NCI-H446 (cell line): Measurements from ENCODE around the gene STAB2.

ENCODE experiments used
- DNase-seq, 2 experiments: peaks; one replicate each; lab custom pipeline; 2025; lab: John Stamatoyannopoulos, UW

STAB2 gene

DNA sequence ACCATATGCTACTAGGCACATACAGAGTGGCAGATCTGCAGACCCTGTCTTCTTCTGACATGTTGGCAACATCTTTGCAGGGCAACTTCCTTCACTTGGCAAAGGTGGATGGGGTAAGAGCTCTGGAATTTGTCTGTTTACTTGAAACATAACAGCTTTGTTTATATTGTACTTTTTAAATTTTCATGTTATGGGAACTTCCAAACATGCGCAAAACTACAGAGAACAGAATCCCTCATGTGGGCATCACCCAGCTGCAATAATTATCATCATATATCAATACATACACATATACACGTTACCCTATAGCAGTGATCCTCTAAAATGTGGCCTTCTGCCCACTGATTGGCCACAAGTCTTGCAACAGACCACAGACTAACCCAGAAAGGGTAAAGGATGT lies 103.4 kb downstream of the STAB2 start:
- DNase-seq, result no peak

- DNase-seq, result no peak
These were observed 104.0 kb downstream of the STAB2 start for GRCh38 chr12:103691063-103691462.

GRCh38 chr12:103696101-103696500 lies 109.0 kb downstream of the STAB2 start:
- no peak for DNase-seq

- DNase-seq, result no peak
These were observed 111.1 kb downstream of the STAB2 start for GRCh38 chr12:103697971-103698751.

DNA sequence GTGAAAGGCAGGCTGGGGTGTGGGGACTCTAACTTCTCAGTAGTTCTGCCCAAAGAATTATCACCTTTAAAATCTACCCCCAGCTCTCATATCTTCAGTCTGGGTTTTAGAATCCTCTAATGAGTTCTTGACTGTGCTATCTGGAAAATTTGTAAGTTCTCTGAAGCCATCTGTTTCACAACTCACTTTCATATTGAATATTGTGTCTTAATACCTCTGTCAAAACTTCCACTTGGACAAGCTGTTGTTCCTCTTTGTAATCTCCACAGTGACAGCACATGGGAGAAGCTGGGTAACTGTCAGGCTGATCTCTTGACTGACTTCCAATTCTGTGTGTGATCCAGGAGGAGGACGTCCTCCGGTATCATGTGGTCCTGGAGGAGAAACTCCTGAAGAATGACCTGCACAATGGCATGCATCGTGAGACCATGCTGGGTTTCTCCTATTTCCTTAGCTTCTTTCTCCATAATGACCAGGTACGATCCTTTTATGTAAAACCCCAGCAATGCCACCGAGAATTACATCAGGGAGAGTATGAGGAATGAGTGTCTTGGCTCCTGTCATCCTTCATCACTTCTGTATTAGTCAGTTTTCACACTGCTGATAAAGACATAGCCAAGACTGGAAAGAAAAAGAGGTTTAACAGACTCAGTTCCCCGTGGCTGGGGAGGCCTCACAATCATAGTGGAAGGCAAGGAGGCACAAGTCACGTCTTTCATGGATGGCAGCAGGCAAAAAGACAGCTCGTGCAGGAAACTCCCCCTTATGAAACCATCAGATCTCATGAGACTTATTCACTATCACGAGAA lies 111.9 kb downstream of the STAB2 start:
- DNase-seq, result no peak

DNA sequence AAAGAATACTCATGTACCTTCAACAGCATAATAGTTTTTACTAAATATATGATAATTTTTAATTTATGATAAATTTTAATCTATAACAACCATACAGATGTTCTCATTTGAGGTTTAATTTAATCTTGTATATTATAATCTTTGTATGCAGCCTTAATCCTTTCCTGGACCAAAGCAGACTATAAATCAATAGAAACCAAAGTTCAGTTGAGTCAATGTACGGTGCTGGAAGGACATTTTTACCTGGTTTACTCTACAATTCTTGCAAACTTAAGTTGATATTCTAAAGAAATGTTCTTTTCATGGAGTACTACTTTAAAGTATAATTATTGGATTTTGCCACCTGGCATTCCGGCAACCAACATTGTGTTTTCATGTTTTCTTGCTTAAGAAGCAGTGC lies 118.0 kb downstream of the STAB2 start:
- no peak for DNase-seq

- no peak for DNase-seq
These were observed 118.9 kb downstream of the STAB2 start for GRCh38 chr12:103705927-103706326.

GRCh38 chr12:103707446-103707845 lies 120.4 kb downstream of the STAB2 start:
- DNase-seq, result no peak

- DNase-seq, result no peak
These were observed 123.5 kb downstream of the STAB2 start for GRCh38 chr12:103710544-103710943.

DNA sequence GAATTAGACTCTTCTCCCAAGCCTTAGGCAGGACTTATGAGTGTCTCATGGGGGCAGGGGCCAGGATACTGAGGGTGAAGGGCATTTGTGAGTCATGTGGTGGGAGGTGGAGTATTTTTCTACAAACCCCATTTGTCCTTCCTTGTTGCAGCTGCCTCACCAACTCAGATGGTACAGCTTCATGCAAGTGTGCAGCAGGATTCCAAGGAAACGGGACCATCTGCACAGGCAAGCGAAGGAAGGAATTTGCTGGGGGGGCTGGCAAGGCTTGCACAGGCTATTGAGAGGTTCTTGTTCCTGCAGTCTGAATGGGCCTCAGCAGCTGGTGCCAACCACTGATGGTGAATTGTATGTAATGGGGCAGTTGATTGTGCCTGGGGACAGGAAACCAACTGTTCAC lies 125.1 kb downstream of the STAB2 start:
- peak in 1 of 2 experiments; percentile 28 for DNase-seq

DNA sequence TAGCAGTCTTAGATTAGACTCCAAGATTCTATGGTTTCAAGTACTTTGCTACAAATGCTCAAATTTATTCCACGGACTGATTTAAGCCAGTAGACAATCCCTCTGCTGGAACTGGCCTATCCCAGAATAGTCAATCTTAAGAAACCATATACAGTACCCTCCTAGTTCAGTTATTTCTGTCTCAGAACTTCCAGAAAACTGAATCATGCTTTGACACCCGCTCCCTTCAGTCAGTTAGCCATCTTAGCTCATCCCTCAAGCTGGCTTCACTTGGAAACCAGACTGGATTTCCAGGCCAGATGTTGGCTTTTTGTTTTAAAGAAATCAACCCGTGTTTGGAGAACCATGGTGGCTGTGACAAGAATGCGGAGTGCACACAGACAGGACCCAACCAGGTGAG lies 128.4 kb downstream of the STAB2 start:
- DNase-seq, result no peak

- DNase-seq, result no peak
These were observed 129.6 kb downstream of the STAB2 start for GRCh38 chr12:103716517-103717196.

- no peak for DNase-seq
These were observed 138.3 kb downstream of the STAB2 start for GRCh38 chr12:103725398-103725797.

- no peak for DNase-seq
These were observed 140.6 kb downstream of the STAB2 start for GRCh38 chr12:103727638-103728037.

GRCh38 chr12:103728323-103728722 lies 141.2 kb downstream of the STAB2 start:
- DNase-seq, result no peak

- no peak for DNase-seq
These were observed 142.4 kb downstream of the STAB2 start for GRCh38 chr12:103729499-103729898.

GRCh38 chr12:103731539-103731938 lies 144.5 kb downstream of the STAB2 start:
- DNase-seq, result no peak

DNA sequence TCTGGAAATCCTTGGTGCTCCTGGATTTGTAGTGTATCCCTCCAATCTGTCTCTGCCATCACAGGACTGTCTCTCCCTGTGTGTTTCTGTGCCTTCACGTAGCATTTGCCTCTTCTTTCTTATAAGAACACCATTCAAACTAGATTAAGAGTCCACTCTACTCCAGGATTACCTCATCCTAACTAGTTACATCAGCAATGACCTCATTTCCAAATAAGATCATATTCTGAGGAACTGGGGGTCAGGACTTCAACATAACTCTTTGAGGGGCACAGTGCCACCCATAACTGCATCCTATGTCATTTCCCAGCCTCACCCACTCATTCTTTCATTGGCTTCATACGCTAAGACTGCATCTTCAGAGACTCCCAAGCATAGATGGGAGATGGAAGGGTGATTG lies 147.8 kb downstream of the STAB2 start:
- no peak for DNase-seq

GRCh38 chr12:103735291-103735690 lies 148.2 kb downstream of the STAB2 start:
- no peak for DNase-seq

- DNase-seq, result no peak
These were observed 149.5 kb downstream of the STAB2 start for GRCh38 chr12:103736572-103736971.

DNA sequence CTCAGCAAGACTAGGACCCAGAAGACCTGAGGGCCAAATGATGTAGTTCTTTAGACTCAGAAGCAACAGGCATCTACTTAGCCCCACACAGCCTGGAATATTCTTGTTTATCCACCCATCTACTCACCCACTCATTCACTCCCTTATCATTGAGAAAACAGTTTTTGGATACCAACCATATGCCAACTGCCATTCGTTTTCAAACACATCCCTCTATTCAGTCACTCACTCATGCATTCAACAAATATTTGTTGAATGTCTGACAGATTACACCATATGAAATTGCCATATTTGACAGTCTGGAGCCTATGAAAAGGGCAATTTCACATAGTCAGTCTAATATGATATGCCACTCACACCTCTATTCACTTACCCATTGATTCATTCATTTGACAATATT lies 150.8 kb downstream of the STAB2 start:
- no peak for DNase-seq

DNA sequence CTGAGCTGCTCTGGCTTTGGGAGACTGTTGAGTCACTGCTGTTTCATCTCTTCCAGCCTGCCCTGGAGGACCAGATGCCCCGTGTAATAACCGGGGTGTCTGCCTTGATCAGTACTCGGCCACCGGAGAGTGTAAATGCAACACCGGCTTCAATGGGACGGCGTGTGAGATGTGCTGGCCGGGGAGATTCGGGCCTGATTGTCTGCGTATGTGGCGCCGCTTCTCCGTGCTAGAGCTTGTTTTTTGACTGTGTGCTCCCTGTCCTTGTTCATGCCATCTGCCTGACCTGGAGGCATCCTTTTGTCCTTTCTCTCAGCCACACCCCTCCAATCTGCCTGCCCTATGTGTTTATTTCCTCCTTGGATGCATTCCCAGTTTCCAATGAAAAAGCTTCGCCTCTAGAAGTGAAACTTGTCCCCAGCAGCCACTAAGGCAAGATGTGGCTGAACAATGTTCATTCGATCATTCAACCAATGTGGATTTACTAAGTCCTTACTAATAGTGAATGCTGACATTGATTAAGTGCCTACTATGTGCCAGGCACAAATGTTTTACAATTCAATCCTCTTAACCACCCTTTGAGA lies 155.4 kb downstream of the STAB2 start:
- peak; percentile 87 to 92 for DNase-seq
